IPS DF 19.7 (cell line): ENCODE data around the gene TMEM242.

ENCODE experiments used
- DNase-seq: peaks from one replicate; pipeline ENCODE4 v3.0.0-alpha.2; 2013; ENCODE audit warnings: low read depth, low spot score

Gene TMEM242

DNA sequence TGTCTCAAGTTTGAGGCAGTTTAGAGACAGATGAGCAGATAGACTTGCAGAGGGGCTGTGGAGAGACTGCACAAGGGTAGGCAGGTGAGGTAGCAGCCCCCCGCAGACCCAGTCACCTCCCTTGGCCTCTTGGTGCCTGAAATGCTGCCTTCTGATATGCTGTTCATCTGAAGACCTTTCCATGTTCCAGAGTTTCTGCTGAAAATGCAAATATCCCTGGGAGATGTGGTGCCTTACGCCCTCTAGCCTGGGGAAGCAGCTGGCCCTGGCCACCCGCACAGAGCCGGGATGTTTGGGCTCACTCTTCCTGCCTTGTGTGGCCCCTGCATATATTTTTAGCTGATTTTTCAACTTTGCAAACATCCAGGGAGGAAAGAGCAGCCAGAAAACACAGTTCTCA, 51.4 kb downstream of the TMEM242 start:
- DNase-seq = no peak

DNA sequence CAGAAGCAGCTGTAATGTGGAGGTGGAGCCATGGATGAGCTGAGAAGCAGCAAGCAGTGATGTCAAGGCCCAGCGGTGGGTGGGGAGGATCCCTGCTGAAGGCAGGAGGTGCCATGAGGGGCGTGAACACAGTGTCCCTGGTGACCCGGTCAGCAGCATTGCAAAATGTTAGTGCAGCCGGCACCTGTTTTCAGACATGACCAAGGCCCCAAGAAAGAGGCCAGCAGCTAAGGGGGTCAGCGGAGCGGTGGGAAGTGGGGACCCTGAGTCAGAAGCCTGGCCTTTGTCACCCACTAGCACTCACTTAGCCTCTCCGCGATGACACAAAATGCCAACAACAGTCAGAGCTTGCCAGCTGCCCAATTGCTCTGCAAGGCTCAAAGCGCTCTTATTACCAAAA, 51.9 kb downstream of the TMEM242 start:
- no peak for DNase-seq

DNA sequence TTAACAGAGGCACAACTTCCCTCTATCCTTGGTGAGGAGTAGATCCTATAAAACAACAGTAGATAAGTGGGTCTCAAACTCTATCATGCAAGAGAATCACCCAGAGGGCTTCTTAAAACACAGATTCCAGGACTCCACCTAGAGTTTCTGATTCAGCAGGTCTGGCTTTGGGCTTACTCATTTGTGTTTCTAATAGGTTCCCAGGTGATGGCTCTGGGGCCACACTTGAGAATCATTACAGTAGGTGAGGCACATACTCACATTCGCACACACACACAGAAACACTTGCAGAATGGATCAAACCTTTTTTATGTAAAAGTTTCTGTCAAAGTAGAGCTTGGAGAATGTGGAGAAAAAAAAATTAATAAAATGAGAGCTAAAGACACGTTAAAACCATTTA, 52.4 kb downstream of the TMEM242 start:
- DNase-seq = no peak

DNA sequence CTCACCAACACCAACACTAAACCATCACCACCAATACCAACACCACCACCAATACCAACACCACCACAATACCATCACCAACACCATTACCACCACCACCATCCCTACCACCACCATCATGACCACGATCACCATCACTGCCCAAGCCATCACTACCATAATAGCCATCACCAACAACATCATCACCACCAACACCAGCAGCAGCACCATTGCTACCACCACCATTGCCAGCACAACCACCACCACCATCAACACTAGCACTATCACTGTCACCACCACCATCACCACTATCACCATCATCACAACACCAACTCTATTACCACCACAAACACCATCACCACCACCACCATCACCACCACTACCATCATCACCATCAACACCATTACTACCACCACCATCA, 53.0 kb downstream of the TMEM242 start:
- no peak for DNase-seq

DNA sequence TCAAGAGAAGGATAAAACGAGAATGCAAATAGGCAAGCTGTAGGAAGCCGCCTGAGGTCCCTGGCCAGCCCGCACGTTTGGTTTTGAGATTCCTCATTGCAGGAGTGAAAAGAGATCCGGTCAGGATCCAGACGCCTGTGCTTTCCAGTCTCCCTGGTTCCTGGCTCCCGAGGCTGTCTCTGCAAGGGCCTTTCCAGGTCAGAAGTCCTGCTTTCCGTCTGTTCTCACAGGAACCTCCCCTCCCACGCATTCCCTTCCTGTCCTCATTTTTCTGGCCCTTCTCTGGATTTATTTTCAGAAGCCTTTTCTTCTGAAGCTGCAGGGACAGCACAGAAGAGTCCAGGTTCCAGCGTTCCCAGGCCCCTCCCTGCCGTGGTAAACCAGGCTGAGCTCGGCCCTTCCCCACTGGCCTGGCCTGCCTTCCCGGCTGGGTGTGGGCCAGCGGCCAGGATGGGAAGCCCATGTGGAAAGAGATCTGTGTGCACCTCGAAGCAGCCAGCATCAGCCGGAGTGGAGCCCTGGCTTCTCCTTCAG, 54.0 kb downstream of the TMEM242 start:
- no peak for DNase-seq

DNA sequence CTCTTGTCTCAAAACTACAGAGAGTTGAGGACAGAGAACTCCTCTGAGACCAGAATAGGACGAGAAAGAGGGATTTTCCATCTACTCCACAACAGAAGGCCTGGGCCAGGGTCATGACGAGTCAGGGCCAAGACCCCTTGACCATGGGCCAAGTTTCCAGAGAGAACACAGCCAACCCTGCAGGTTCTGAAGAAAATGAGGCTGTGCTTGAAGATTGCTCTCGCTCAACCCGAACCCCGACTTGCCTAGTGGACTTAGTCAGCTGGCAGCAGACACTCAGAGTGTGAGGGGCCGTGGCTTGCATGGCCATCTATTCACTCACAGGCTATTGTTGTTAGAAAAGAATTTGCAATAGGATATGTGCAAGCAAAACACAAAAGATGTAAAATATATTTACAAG, 54.5 kb downstream of the TMEM242 start:
- no peak for DNase-seq

DNA sequence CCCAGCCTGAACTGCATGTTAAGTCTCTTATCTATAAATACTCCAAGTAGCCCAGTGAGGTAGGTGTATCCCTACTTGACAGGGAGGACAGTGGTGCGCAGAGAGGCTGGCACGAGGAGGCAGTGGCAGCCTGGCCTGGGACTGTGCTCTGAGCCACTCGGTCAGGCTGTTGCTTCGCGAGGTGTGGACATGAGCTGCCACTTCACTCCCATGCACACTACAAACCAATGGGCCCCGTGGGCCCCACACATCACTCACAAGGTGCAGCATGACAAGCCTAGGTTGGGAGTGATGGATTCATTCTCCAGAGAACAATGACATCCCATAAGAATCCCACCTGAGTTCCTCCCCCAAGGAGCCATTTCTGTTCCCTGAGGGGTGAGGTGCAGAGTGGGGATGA, 54.9 kb downstream of the TMEM242 start:
- no peak for DNase-seq

DNA sequence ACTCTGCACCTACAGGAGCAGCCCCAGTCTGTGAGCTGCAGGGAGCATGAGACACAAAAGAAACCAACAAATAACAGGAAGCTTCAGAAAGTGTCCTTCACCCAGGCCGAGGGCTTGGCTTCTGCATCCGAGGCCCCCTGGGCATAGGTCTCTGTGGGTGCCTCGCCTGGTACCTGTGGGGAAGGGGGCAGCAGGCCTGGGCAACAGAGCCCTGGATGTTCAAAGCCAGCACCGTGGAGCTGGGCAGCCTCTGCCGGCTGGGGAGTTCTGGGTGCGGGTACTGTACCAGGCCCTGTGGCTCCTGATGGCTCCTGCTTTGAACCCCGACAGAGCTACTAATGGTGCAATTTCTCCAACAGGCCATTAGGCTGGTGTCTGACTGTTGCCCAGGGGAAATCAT, 55.7 kb downstream of the TMEM242 start:
- no peak for DNase-seq

DNA sequence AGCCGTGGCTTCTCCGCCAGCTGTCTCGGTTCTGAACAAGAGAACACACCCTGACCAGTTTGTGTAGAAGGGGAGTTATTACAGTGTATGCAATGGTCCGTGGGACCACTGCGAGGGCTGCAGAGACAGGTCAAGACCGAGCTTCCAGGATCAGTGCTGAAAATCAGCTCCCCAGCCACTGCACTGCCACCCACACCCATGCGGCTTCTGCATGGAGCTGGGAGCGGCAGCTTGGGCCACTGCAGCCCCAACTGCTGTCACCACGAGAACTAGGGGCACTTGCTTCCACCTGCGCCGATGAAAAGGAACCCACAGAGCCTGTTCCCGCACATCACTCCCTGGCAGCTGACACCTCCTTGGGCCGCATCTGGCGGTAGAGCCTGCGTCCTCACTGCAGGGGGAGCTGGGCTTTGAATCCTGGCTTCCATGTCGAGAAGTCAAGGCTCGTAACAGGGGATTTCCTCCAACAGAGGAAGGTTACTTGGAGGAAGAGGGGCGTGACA, 56.2 kb downstream of the TMEM242 start:
- no peak for DNase-seq

DNA sequence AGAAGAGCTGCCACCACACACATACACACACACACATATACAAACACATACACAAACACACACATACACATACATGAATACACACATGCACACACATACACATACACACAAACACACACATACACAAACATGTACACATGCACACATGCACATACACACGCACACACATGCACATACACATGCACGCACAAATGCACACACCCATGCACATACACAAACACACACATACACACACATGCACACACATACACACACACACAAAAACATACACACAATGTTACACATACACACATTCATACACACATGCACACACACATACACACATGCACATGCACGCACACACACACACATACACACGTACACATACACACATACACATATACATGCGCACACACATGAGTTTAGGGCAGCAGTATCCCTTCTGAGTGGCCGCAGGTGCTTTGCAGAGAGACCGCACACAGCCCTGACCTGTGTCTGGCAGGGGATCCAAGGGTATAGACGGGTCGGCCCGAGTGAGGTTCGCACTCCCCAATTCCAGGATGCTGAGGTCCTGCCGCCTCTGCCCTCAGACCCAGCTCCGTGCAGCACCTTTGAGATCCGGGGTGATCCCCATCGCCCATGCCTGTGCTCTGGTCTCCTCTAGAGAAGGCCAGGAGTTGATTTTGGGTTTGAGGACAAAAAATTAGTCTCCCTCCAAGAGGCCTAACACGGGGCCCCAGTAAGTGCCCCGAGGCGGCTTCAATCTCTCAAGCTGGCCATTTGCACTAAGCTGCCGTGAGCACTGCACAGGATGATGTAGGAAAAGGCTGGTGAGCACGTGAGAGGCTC, 56.8 kb downstream of the TMEM242 start:
- DNase-seq = no peak

DNA sequence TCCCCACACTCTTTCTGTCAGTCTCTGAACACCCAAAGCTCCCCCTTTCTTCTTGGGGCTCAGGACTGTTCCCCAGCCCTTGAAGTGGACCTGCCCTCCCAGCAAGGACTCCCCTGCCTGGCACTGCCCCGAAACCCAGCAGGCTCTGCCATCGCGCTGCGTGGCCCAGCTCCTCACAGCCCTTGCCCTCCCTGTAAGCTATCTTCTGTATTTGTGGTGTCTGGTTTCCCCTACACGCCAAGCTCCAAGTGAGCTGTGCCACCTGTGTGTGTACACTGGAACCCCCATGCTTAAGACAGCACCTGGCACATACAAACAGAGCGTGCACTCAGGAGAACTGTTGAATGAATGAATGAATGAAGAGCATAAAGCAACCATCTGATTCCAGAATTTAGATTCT, 57.7 kb downstream of the TMEM242 start:
- no peak for DNase-seq

DNA sequence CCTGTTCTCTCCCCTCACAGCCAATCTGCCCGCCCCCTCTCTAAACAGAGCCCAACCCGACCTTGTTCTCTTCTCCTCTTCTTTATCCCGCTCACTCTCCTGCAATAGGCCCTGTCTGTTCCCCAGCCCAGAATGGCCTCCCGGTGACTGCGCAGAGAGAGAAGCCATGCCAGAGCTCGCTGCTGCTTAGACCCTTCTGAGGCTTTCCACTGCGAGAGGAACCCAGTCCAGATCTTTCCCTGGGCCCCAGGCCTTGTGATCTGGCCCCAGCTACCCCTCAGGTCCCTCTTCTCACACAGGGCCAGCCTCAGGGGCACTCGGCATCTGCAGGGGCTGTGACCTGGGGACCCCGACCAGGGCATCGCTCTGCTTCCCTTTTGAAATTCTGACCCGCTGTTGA, 58.1 kb downstream of the TMEM242 start:
- DNase-seq = no peak

DNA sequence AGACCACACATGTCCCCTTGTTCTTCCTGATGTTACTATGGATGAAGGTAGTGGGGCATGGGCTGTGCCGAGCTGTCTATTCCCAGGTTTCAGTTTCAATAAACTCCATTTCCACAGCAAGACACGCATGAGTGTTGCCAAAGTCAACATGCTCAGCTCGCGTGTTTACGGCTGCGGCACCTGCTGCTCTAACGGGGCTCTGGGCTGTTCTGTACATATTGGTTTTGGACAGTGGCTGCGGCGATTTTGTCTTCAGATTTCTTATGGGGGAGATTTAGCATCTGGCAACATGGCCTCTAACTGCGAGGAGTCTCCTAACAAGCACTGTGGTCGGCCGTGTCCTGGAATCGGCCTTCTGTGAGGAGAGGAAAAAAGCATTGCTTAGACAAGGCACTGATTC, 58.6 kb downstream of the TMEM242 start:
- no peak for DNase-seq

DNA sequence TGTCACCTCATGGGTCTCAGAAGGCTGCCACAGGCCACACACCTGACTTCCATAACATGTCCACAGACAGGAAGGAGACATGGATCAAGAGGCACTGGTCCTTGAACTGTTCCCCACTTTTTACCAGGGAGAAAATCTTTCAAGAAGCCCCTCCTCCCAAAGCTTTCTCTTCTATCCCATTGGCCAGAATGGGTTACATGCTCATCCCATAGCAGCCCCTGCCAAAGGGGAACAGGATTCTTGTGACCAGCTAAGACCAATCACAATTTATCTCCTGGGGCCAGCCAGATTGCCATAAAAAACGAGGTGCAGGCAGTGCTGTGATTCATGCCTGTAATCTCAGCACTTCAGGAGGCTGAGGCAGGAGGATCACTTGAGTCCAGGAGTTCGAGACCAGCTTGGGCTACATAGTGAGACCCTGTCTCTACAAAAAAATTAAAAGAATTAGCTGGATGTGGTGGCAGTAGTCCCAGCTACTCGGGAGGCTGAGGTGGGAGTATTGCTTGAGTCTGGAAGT, 59.4 kb downstream of the TMEM242 start:
- no peak for DNase-seq

DNA sequence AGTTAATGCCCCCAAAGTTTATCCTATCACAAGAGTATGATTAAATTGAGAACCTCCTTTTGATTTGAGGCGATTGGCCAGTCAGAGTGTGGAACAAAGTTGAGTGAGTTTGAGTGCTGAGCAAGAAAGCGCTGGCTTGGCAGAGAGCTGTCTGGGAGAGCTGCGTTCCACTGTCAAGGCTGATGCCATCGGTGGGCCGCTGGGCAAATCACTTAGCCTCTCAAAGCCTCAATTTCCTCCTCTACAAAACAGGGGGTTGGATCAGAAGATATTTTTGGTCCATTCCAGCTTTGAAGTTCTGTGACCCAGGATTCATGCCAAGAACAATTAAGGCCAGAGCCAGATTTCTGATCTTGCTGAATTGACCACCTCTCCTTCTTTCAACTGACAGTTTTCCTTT, 60.2 kb downstream of the TMEM242 start:
- no peak for DNase-seq

DNA sequence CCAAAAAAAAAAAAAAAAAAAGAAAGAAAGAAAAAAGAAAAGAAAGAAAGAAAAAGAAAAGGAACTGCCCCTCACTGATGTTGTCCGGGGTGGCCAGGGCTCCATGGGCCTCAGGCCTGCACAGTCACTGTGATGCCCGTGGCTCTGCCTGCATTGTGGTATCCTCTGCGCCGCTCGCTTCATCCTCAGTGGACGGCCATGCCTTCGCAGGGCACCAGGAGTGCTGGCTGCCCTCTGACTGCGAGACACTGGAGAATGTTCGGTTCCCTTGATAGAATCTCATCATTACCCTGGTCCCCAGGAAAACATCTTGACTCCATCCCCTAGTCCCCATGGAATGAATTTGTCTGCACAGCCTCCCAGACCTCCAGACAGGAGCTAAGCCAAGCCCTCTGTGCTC, 61.7 kb downstream of the TMEM242 start:
- no peak for DNase-seq

DNA sequence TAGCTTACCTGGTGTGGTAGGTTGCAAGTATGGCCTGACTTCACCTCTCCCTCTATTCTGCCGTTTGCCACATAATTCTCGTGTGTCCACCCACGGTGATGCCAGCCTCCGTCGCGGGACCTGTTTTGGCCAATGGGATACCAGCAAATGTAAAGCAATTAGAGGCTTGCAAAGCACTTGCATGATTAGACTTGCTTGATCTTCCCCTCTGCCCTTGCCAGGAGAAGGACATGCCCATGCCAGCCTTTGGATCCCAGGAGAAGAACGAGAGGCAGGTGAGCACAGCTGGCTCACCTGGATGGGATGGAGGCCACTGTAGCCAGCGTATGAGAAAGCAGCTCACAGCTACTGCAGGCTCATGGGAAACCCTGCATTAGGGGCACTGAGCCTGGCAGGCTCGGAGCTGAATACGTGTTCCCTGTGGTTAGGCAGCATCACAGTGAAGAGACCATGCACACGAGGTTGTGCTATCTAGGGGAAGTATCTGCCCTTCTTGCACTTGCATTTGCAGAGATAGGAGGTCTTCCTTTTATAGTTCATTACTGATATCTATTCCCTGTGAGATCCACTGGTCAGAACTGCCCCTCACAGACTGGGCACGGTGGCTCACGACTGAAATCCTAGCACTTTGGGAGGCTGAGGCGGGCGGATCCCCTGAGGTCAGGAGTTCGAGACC, 62.4 kb downstream of the TMEM242 start:
- no peak for DNase-seq

DNA sequence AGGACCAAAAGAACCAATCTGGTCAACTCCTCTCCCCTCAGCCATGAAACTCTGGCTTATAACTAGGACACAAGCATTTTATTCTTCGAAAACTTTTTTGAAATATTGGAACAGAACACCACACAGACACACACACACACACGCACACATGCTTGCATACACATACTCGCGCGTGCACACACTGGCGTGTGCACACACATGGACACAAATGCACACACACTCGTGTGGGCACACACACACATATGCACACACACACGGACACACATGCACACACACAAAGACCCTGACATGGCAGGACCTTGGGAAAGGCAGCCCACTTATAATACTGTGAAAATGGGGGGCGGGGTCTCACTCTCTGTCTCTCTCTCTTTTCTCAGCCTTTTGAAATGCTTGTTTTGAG, 63.9 kb downstream of the TMEM242 start:
- DNase-seq = no peak

DNA sequence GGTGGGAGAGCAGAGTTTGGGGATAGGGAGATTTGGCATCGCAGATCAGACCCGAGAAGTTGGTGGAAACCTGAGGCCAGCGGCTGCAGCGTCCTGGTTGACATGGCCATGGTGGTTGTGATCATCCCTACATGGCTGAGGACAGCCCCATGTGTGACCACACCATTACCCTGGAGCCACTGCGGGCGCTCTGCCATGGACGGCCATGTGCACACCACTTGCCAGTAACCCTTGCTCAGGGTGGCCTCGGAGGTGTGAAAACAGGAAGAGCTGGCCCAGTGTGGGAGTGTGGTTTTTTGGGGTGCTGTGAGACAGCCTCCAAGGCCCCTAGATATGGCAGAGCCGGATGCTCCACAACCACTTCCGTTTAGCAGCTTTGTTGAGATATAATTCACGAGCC, 64.4 kb downstream of the TMEM242 start:
- no peak for DNase-seq

DNA sequence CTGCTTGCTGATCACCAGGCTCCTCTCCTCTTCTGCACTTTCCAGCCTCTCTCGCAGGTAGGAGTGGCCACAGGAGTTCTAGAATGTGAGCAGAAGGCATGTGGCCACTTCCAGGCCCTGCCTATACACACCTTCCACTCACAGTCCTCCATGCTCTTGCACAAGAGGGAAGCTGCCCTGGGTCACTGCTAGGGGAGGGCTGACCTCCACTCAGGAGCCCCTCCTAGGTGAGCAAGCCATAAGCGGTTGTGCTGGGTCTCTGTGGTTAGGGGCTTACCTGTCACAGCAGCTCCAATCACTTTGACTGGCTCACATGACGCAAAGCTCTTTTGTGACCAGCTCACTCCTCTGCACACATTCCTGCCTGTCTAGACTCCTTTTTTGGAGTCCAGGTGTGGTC, 68.2 kb downstream of the TMEM242 start:
- DNase-seq = no peak

DNA sequence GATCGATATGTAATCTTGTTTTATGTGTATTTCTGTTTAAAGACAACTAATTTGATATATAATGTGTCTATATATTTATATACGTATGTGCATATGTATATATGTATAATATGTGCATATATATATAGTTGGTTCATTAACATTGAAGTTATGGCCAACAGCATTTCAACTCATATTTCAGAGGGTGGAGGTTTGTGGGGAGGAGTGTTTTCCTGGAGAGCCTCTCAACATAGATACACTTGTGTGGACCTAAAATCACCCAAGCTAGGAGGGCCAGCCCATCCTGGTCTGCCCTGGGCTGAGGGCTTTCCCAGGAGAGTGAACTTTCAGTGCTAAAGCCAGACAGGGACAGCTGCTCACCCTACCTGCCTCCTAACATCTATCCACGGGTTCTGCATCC, 68.8 kb downstream of the TMEM242 start:
- DNase-seq = no peak

DNA sequence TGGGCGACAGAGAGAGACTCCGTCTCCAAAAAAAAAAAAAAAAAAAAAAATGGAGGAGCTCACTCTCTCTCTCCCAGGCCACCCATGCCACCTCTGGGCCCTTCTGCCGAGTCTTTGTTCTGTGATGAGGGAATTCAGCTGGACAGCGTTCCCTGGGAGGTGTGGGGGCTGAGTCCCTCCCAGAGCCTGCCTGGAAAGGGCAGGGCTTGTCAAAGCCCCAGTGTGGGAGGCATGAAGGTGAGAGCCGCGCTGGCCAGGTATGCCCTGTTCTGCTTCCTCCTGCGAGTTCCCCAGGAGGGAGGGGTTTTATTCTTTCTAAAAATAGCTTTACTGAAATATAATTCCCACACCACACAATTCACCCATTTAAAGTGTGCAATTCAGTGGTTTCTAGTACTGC, 69.6 kb downstream of the TMEM242 start:
- DNase-seq = no peak

DNA sequence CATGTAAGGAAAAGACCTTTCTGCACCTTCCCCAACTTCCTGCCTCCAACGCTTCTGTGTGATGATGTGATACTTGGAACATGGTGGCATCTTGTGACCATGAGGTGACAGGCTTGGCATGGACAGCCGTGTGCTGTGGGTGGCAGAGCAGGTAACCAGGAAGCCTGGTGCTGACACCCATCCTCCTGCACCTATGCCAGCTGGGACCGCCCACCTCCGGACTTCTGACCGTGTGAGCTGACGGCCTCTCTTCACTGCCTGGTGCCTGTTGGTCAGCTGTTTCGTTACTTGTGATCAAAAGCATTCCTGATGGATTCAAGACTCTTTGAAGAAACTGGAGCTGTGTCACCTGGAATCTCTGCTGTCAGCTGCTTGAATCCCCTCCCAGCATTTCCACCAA, 70.3 kb downstream of the TMEM242 start:
- no peak for DNase-seq
